ENCODE measurements around the gene DHRSX. TPM values are rescaled to one million over a fixed set of nuclear protein-coding genes. Genes with fewer than 3 reads are reported as not detected.

DHRSX gene
- total RNA-seq, 3 donors from 2014 or later (not counting 1 experiment from before 2014, with no cell fraction given) = 21.5 to 26.1 (median 22.9) TPM

GRCh38 chrX:2406891-2407518, 93.8 kb downstream of the DHRSX start:
- Histone ChIP-seq H3K27ac (ENCODE audit: low read length) (no peak overlapping the region), H3K4me3 (ENCODE audit: low read length) (no peak overlapping the region), H3K9me3 (ENCODE audit: control insufficient read depth, insufficient read depth, low read length) (peaks cover 8% of the 10 kb centered on the region), H3K4me1 (ENCODE audit: control insufficient read depth, insufficient read depth, low read length) (no peaks in the 10 kb centered on the region), H3K27me3 (ENCODE audit: control insufficient read depth, insufficient read depth, low read length) (no peaks in the 10 kb centered on the region), H3K36me3 (ENCODE audit: control insufficient read depth, insufficient read depth, low read length) (peaks cover 4% of the 10 kb centered on the region)
- Mint-ChIP-seq H3K36me3 (peaks cover 10% of the 10 kb centered on the region), H3K9me3 (no peaks in the 10 kb centered on the region), H3K4me1 (no peaks in the 10 kb centered on the region), H3K27me3 (ENCODE audit: low read depth in 2 of 2) (no peaks in the 10 kb centered on the region), H3K4me3 (no peak overlapping the region), H3K27ac (no peak overlapping the region)
- over 99% methylated on average over 13 of the region's 14 CpGs for WGBS (ENCODE audit: insufficient coverage)
- intact Hi-C loops (cut with micrococcal nuclease) = no loop called here
- no peak for DNase-seq
- no peak for ATAC-seq
- TF ChIP-seq CTCF (IDR thresholded peaks at IDR 0.05) = no peak

GRCh38 chrX:2404776-2405175, 96.0 kb downstream of the DHRSX start:
- Mint-ChIP-seq H3K4me1 (peaks cover 0 to 8% of the 10 kb centered on the region in 2 donors), H3K36me3 (peaks cover 10% of the 10 kb centered on the region), H3K4me3 (no peak overlapping the region), H3K27ac (no peak overlapping the region), H3K9me3 (no peaks in the 10 kb centered on the region), H3K27me3 (ENCODE audit: low read depth in 2 of 2) (no peaks in the 10 kb centered on the region)
- 94% methylated on average over 8 of the region's 8 CpGs for WGBS (ENCODE audit: insufficient coverage)
- Histone ChIP-seq H3K36me3 (ENCODE audit: control insufficient read depth, insufficient read depth, low read length) (peaks cover 4% of the 10 kb centered on the region), H3K9me3 (ENCODE audit: control insufficient read depth, insufficient read depth, low read length) (peaks cover 8% of the 10 kb centered on the region), H3K27ac (ENCODE audit: low read length) (no peak overlapping the region), H3K4me1 (ENCODE audit: control insufficient read depth, insufficient read depth, low read length) (no peaks in the 10 kb centered on the region), H3K4me3 (ENCODE audit: low read length) (no peak overlapping the region), H3K27me3 (ENCODE audit: control insufficient read depth, insufficient read depth, low read length) (no peaks in the 10 kb centered on the region)
- no peak for TF ChIP-seq CTCF (IDR thresholded peaks at IDR 0.05)
- no peak for DNase-seq
- intact Hi-C loops (cut with micrococcal nuclease) = no loop called here
- no peak for ATAC-seq

- DNase-seq (no peak), ATAC-seq (no peak)
- no peak overlapping the region for H3K4me3 Mint-ChIP-seq
- no peaks in the 10 kb centered on the region for H3K27me3 Mint-ChIP-seq (ENCODE audit: low read depth in 2 of 2)
- no peak overlapping the region for H3K4me3 ChIP-seq (ENCODE audit: low read length)
- no peaks in the 10 kb centered on the region for H3K27me3 ChIP-seq (ENCODE audit: control insufficient read depth, insufficient read depth, low read length)
- H3K9me3 ChIP-seq (ENCODE audit: control insufficient read depth, insufficient read depth, low read length) = peaks cover 6% of the 10 kb centered on the region
- peaks cover 0 to 8% of the 10 kb centered on the region in 2 donors for H3K4me1 Mint-ChIP-seq
- no peak overlapping the region for H3K27ac ChIP-seq (ENCODE audit: low read length)
- intact Hi-C loops (cut with micrococcal nuclease) = no loop called here
- H3K36me3 Mint-ChIP-seq = peaks cover 8% of the 10 kb centered on the region
- no peaks in the 10 kb centered on the region for H3K9me3 Mint-ChIP-seq
- H3K27ac Mint-ChIP-seq = no peak overlapping the region
- no peaks in the 10 kb centered on the region for H3K4me1 ChIP-seq (ENCODE audit: control insufficient read depth, insufficient read depth, low read length)
- no peak for TF ChIP-seq CTCF (IDR thresholded peaks at IDR 0.05)
- 96% methylated on average over 7 of the region's 7 CpGs for WGBS (ENCODE audit: insufficient coverage)
- peaks cover 4% of the 10 kb centered on the region for H3K36me3 ChIP-seq (ENCODE audit: control insufficient read depth, insufficient read depth, low read length)
These were observed 98.5 kb downstream of the DHRSX start for GRCh38 chrX:2402361-2402690.
